ENCODE measurements around the gene BRD4. TPM values are rescaled to one million over a fixed set of nuclear protein-coding genes. Genes with fewer than 3 reads are reported as not detected.

BRD4 gene
- 16.2 and 22.6 TPM in 2 replicates for total RNA-seq (2014; rRNA removed; shearing (Covaris generic))
- polyA plus RNA-seq (2015; cell fraction: cytosol; rRNA removed), result 34.0 and 53.8 TPM in 2 replicates
- 30.9 TPM in 2 replicates for polyA plus RNA-seq (2015; cell fraction: nucleus; rRNA removed)

DNA sequence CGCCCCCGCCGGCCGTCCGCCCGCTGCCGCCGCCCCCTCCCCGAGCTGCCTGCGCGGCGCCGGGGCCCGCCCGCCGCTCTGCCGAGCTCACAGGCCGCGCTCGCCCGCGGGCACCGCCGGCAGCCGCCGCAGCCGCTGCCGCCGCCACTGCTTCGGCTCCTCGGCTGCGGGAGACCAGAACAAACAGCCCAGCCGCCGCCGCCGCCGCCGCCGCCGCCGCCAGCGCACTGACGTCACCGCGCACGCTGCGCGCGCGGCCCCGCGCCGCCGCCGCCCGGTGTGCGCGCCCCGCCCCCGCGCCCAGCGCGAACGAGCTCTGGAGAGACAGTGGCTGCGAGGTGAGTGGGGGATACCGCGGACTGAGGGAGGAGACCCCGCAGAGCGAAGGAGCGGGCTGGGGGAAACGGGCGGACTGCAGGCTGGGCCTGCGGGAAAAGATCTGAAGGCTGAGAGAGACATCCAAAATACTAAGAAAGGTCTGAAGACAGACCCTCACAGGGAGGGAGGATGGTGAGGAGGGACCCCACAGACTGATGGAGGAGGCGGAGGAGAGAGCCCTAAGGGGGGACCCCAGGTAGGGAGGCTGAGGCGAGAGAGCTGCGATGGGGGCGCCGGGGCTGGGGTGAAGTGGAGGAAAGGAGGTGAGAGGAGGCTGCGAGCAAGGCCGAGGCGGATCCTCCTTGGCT, at the start of gene BRD4:
BRD4 (minus strand) TSS at position 229 of the 686 bp plus-strand sequence. CDS start 59,440 bp downstream, outside the sequence.
- in situ Hi-C loops (cut with HindIII; ENCODE audit: low pct_unique_long_range_greater_than_20kb, low sequenced_read_pairs), result no loop called here
- peak; percentile 45 for DNase-seq (ENCODE audit: low read depth, low spot score)

- in situ Hi-C loops (cut with HindIII; ENCODE audit: low pct_unique_long_range_greater_than_20kb, low sequenced_read_pairs), result no loop called here
- no peak for DNase-seq (ENCODE audit: low read depth, low spot score)
Observed at GRCh38 chr19:15381864-15382263, 49.5 kb upstream of the BRD4 start.

GRCh38 chr19:15381429-15381828, 49.1 kb upstream of the BRD4 start:
- DNase-seq (ENCODE audit: low read depth, low spot score), result no peak
- in situ Hi-C loops (cut with HindIII; ENCODE audit: low pct_unique_long_range_greater_than_20kb, low sequenced_read_pairs), result no loop called here

DNA sequence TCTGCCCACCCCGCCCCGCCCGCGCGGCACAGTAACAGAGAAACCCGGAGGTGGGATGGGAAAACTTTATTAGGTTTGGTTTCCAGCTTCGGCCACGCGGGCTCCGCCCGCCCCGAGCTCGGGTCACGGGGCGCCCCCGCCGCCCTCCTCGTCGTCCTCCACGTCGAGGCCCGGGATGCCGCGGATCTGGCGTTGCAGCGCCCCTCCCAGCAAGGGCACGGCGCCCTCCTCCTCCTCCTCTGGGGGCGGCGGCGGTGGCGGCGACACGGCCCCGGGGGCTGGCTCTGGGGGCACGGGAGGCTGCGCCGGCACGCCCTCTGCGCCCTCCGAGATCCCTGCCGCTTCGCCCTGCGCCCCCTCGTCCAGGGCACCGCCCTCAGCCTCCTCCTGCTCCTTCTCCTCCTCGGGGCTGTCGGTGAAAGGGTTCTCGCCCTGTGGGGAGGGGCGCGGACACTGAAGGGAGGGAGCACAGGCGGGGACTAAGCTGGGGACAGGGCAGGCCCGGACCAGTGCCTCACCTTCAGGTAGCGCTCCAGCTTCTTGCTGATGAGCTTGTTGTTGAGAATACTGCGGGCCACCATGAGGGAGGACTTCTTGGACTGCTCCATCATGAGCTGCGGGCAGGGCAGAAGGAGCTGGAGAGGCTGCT, 47.8 kb upstream of the BRD4 start:
- peak; percentile 43 for DNase-seq (ENCODE audit: low read depth, low spot score)
- in situ Hi-C loops (cut with HindIII; ENCODE audit: low pct_unique_long_range_greater_than_20kb, low sequenced_read_pairs), result no loop called here

GRCh38 chr19:15379083-15379998, 47.0 kb upstream of the BRD4 start, which contains the start of gene AKAP8:
Gene AKAP8 (minus strand): TSS chr19:15379787. CDS start chr19:15379731, 56 bp downstream.
- DNase-seq (ENCODE audit: low read depth, low spot score), result peak; percentile 96
- in situ Hi-C loops (cut with HindIII; ENCODE audit: low pct_unique_long_range_greater_than_20kb, low sequenced_read_pairs), result no loop called here

GRCh38 chr19:15378534-15379082, 46.3 kb upstream of the BRD4 start:
- in situ Hi-C loops (cut with HindIII; ENCODE audit: low pct_unique_long_range_greater_than_20kb, low sequenced_read_pairs), result no loop called here

DNA sequence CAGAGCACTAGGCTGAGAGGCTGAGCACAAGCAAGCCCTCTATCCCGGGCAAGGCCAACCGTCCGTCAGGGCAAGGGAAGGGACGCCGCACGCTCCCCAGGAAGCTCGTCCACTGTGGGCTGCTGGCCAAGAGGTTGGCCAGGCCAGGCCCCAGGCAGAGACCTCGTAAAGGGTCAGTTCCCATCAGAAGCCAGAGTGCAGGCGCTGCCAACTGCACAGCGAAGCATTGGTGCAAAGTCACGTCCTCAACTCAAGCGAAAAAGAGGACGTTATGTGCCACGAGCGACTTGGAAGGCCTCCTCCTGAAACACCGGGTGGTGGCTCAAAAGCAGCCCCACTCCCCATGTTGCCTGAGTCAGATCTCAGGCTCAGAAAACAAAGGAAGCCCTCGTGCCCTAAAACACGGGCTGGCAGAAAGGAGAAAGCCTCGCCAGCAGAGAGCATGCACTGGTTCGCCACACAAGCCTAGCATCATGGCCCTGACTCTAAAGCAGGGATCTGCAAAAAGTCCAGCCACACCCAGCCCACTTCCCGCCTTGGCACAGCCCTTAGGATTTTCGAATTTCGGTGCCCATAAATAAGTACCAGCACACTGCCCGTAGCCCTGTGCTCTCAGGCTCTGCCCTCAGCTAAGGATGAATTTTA, 42.6 kb upstream of the BRD4 start:
- no peak for DNase-seq (ENCODE audit: low read depth, low spot score)
- in situ Hi-C loops (cut with HindIII; ENCODE audit: low pct_unique_long_range_greater_than_20kb, low sequenced_read_pairs), result no loop called here

More at GRCh38 chr19:15378534-15379082, 46.3 kb upstream of the BRD4 start:
- DNase-seq (ENCODE audit: low read depth, low spot score), result peak; percentile 37

- in situ Hi-C loops (cut with HindIII; ENCODE audit: low pct_unique_long_range_greater_than_20kb, low sequenced_read_pairs), result no loop called here
Observed at GRCh38 chr19:15374105-15374651, 41.8 kb upstream of the BRD4 start.

DNA sequence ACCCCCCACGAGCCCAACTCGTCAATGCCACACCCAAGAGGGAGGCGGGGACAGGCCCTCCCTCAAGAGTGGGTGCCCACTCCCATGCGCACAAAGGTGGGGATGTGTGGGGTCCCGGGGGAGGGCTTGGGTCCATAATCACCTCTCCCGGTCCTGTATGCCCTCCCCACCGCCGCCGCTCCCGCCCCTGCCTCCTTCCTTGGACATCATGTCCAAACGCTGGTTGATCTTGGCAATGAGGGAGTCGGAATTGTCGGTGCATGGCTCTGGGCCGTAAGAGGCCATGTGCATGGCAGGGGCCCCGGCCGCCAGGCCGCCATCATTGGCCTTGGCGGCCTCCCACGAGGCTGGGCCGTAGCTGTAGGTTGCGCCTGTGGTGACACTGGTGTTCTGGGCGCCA, 41.3 kb upstream of the BRD4 start:
- in situ Hi-C loops (cut with HindIII; ENCODE audit: low pct_unique_long_range_greater_than_20kb, low sequenced_read_pairs), result no loop called here
- no peak for DNase-seq (ENCODE audit: low read depth, low spot score)

More at GRCh38 chr19:15374105-15374651, 41.8 kb upstream of the BRD4 start:
- no peak for DNase-seq (ENCODE audit: low read depth, low spot score)

DNA sequence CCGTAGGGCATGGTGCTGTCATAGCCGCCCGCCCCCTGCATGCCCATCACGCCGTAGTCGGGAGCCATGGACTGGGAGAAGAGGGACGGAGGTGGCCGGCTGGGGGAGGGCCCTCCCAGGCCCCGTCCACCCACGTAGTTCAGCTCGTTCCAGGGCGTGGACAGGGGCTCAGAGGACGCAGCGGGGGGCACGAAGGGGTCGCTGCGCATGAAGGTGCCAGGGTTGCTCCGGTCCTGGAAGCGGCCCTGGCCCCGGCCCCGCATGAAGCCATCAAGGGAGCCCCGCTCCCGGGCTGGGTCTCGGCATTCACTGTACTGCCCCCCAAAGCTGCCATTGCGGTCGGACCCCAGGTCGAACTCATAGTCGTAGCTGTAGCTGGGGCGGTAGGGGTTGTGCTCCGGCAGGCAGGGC, 40.6 kb upstream of the BRD4 start:
- in situ Hi-C loops (cut with HindIII; ENCODE audit: low pct_unique_long_range_greater_than_20kb, low sequenced_read_pairs), result no loop called here
- DNase-seq (ENCODE audit: low read depth, low spot score), result no peak

- in situ Hi-C loops (cut with HindIII; ENCODE audit: low pct_unique_long_range_greater_than_20kb, low sequenced_read_pairs), result no loop called here
- DNase-seq (ENCODE audit: low read depth, low spot score), result no peak
Observed at GRCh38 chr19:15372470-15372869, 40.1 kb upstream of the BRD4 start.

DNA sequence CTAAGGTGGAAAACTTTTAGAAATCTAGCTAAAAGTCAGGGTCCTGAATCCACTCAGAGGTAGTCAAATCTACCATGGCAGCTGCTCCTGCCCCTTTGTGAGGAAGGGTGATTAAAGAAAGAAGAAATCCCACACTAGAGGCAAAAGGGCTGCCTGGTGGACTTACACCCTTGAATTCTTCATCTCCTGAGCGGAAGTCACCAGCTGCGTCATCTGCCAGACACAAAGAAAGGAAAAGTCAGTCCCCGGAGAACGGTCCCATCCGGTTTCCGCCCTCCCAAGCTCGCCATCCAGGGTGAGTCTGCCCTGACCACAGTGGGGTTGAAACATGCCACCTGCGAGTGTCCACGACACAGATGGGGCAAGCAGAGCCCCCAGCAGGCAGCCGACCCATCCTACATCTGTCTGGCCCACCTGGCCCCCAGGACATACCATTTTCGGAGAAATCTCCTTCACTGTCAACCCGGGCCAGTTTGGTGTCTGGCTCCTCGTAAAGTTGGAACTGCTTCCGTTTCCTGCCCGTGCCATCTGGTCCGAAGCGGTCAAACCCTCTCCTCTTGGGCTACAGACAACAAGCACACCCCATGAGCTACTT, 39.5 kb upstream of the BRD4 start:
- DNase-seq (ENCODE audit: low read depth, low spot score), result no peak
- in situ Hi-C loops (cut with HindIII; ENCODE audit: low pct_unique_long_range_greater_than_20kb, low sequenced_read_pairs), result no loop called here

GRCh38 chr19:15371119-15371518, 38.8 kb upstream of the BRD4 start:
- no peak for DNase-seq (ENCODE audit: low read depth, low spot score)
- in situ Hi-C loops (cut with HindIII; ENCODE audit: low pct_unique_long_range_greater_than_20kb, low sequenced_read_pairs), result no loop called here

DNA sequence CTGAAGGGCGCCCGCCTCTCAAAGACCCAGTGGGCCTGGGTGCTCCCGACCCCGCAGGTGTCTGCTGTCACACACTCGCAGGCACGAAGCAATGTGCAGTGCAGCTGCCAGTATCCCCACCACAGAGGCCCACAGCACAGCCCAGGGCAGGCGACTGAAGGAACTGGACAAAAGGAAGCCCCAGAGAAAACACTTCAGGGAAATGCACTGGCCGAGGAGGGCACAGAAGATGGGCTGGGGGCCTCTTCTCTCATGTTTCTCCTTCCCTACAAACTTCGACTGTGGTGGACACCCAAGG, 37.2 kb upstream of the BRD4 start:
- in situ Hi-C loops (cut with HindIII; ENCODE audit: low pct_unique_long_range_greater_than_20kb, low sequenced_read_pairs), result no loop called here
- DNase-seq (ENCODE audit: low read depth, low spot score), result no peak

DNA sequence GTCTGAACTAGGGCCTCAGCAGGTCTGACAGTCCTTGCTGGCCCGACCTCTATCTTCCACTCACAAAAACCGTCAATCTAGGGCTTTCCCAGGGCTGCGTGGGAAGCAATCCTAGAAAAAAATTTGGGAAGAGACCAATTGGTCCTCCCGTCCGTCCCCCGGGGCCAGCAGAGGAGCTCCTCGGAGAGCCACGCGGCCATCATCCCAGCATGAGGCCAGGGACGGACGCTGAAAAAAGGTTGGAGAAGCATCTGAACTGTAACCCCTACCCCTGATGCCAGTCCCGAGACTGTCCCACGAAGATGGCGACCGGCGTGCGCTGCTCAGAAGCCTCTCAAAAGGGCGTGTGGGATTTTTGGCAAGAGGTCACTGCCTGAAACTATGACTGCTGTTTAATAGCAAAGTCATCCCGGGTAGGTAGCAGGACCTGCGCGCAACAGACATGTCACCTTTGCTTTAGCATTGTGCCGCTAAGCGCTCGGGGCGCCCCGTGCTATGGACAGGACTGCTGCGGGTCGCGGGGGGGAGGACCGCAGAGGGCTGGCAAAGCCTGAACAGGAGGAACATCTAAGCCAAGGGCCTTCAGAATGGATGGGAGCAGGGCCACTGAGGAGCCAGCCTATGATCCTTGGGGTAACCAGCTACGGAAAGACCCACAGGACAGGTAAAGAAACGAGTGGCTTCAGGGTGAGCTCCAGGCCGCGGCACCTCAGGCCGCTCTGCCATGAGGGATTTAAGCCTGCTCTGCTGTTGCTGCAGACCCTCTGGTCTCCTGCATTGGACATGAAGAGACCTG, 36.7 kb upstream of the BRD4 start:
- DNase-seq (ENCODE audit: low read depth, low spot score), result no peak
- in situ Hi-C loops (cut with HindIII; ENCODE audit: low pct_unique_long_range_greater_than_20kb, low sequenced_read_pairs), result no loop called here

DNA sequence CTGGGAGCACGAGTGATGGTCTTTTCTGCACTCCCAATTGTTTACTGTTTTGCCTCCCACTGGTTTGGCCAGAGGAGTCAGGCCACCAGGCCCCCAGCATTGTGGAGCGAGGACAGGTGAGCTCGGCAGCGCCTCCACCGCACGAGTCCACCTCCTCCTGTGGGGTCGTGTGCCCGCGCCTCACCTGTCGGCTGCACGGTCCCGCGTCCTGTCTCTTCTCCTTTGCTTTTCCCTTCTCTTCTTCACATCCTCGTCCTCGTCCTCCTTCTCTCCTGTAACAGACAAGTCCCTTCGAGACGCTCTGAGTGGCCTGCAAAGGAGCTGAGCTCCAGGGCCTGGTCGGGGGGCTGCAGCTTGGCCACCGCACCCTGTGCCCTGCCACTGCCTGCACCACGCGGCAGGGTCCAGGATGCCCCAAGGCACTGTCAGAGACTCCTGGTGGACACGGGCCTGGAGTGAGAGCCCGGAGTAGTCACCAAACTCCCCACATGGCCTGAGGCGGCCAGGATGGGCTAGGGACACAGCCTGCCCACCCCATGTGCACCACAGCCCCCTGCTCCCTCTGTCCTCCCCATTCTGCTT, 35.8 kb upstream of the BRD4 start:
- in situ Hi-C loops (cut with HindIII; ENCODE audit: low pct_unique_long_range_greater_than_20kb, low sequenced_read_pairs), result no loop called here
- no peak for DNase-seq (ENCODE audit: low read depth, low spot score)

Measured in SK-MEL-5 (cell line).